H9 (cell line): ENCODE results near the gene RAD54L. TPM values are rescaled to one million over a fixed set of nuclear protein-coding genes. Genes with fewer than 3 reads are reported as not detected.
A peak's percentile ranks its signal among the peaks of the same experiment; 100 is the strongest.

Source experiments
- DNase-seq: peaks from one replicate; pipeline ENCODE4 v3.0.0-alpha.2; 2017
- H2AFZ ChIP-seq: one replicate; pipeline ENCODE4 v1.6.1; 2013; ENCODE audit warnings: mild to moderate bottlenecking, low read length, control low read depth, moderate library complexity
- H2AK5ac ChIP-seq: 2 replicates; pipeline ENCODE4 v1.6.1; 2013; ENCODE audit warnings: low read length, control low read depth, mixed read lengths; ENCODE audit not compliant: insufficient read length
- H2BK120ac ChIP-seq: one replicate; pipeline ENCODE4 v1.6.1; 2013; ENCODE audit warnings: low read depth, mild to moderate bottlenecking, low read length, control low read depth, inconsistent platforms; ENCODE audit not compliant: poor library complexity, severe bottlenecking
- H2BK12ac ChIP-seq: 2 replicates; pipeline ENCODE4 v1.6.1; 2013; ENCODE audit warnings: low read length, control low read depth, mixed read lengths, low read depth; ENCODE audit not compliant: insufficient read length
- H2BK15ac ChIP-seq: 2 replicates; pipeline ENCODE4 v1.6.1; 2013; ENCODE audit warnings: low read depth, low read length, control low read depth
- H2BK20ac ChIP-seq: one replicate; pipeline ENCODE4 v1.6.1; 2013; ENCODE audit warnings: low read depth, mild to moderate bottlenecking, low read length, control low read depth, inconsistent platforms; ENCODE audit not compliant: poor library complexity, severe bottlenecking
- H2BK5ac ChIP-seq: 2 replicates; pipeline ENCODE4 v1.6.1; 2013; ENCODE audit warnings: low read length, control low read depth, mixed read lengths; ENCODE audit not compliant: insufficient read length
- H3K14ac ChIP-seq: 2 replicates; pipeline ENCODE4 v1.6.1; 2013; ENCODE audit warnings: low read length, control low read depth; ENCODE audit not compliant: insufficient read depth
- H3K18ac ChIP-seq: 2 replicates; pipeline ENCODE4 v1.6.1; 2013; ENCODE audit warnings: low read depth, mild to moderate bottlenecking, mixed read lengths, low read length, control low read depth; ENCODE audit not compliant: insufficient read length
- H3K23ac ChIP-seq: 2 replicates; pipeline ENCODE4 v1.6.1; 2013; ENCODE audit warnings: low read length, control low read depth, mixed read lengths, low read depth; ENCODE audit not compliant: insufficient read length
- H3K23me2 ChIP-seq: 2 replicates; pipeline ENCODE4 v1.6.1; 2013; ENCODE audit warnings: low read depth, mild to moderate bottlenecking, mixed read lengths, low read length, control low read depth; ENCODE audit not compliant: insufficient read length, poor library complexity, severe bottlenecking
- H3K27ac ChIP-seq: 2 replicates; pipeline ENCODE4 v1.5.1; 2013; ENCODE audit warnings: low read length, control low read depth, mixed read lengths, low read depth; ENCODE audit not compliant: insufficient read length
- H3K27me3 ChIP-seq: 2 replicates; pipeline ENCODE4 v1.6.1; 2013; ENCODE audit warnings: low read length, control low read depth, inconsistent platforms; ENCODE audit not compliant: insufficient read depth
- H3K4ac ChIP-seq: 2 replicates; pipeline ENCODE4 v1.6.1; 2013; ENCODE audit warnings: low read depth, mild to moderate bottlenecking, control low read depth, inconsistent platforms, low read length, moderate library complexity
- H3K4me1 ChIP-seq: 2 replicates; pipeline ENCODE4 v1.6.1; 2013; ENCODE audit warnings: low read length, control low read depth, inconsistent platforms; ENCODE audit not compliant: insufficient read depth
- H3K4me2 ChIP-seq: 2 replicates; pipeline ENCODE4 v1.6.1; 2013; ENCODE audit warnings: low read length, control low read depth, mixed read lengths; ENCODE audit not compliant: insufficient read length, insufficient read depth
- H3K56ac ChIP-seq: 2 replicates; pipeline ENCODE4 v1.6.1; 2013; ENCODE audit warnings: low read depth, mild to moderate bottlenecking, mixed read lengths, low read length, control low read depth; ENCODE audit not compliant: insufficient read length
- H3K79me1 ChIP-seq: 2 replicates; pipeline ENCODE4 v1.6.1; 2013; ENCODE audit warnings: low read depth, mild to moderate bottlenecking, moderate library complexity, low read length, control low read depth, inconsistent platforms; ENCODE audit not compliant: insufficient read depth, poor library complexity, severe bottlenecking
- H3K79me2 ChIP-seq: 2 replicates; pipeline ENCODE4 v1.6.1; 2013; ENCODE audit warnings: low read length, control low read depth, inconsistent platforms; ENCODE audit not compliant: insufficient read depth
- H3K9ac ChIP-seq: 2 replicates; pipeline ENCODE4 v1.6.1; 2013; ENCODE audit warnings: low read length, control low read depth, mixed read lengths; ENCODE audit not compliant: insufficient read length; ENCODE audit errors: extremely low read depth
- H3K9me3 ChIP-seq: one replicate; pipeline ENCODE4 v1.6.1; 2013; ENCODE audit warnings: low read depth, low read length, inconsistent platforms; ENCODE audit not compliant: control insufficient read depth
- H3T11ph ChIP-seq: one replicate; pipeline ENCODE4 v1.6.1; 2013; ENCODE audit warnings: mild to moderate bottlenecking, low read length, control low read depth, inconsistent platforms
- H4K20me1 ChIP-seq: one replicate; pipeline ENCODE4 v1.6.1; 2013; ENCODE audit not compliant: control insufficient read depth, insufficient read length, insufficient read depth
- H4K5ac ChIP-seq: 2 replicates; pipeline ENCODE4 v1.6.1; 2013; ENCODE audit warnings: low read depth, mild to moderate bottlenecking, mixed read lengths, low read length, control low read depth; ENCODE audit not compliant: insufficient read length
- H4K8ac ChIP-seq: replicated peaks from 2 replicates; pipeline ENCODE4 v1.6.1; 2013; ENCODE audit warnings: low read length, control low read depth, mixed read lengths, low read depth; ENCODE audit not compliant: insufficient read length
- H4K91ac ChIP-seq: 2 replicates; pipeline ENCODE4 v1.6.1; 2013; ENCODE audit warnings: low read depth, mild to moderate bottlenecking, moderate library complexity, mixed read lengths, low read length, control low read depth; ENCODE audit not compliant: insufficient read length
- H3K27ac Mint-ChIP-seq, 3 experiments: 2 replicates in 2 of 3; 3 replicates in 1 of 3; pipeline ENCODE4 v1.8.0; 2020 to 2021; ENCODE audit warnings: mixed read lengths in 3 of 3, mild to moderate bottlenecking in 1 of 3, moderate library complexity in 1 of 3
- H3K27me3 Mint-ChIP-seq: 2 replicates; pipeline ENCODE4 v1.8.0; 2021; ENCODE audit warnings: low read depth, mild to moderate bottlenecking, moderate library complexity, mixed read lengths
- H3K36me3 Mint-ChIP-seq, 3 experiments: 2 replicates in 2 of 3; 3 replicates in 1 of 3; pipeline ENCODE4 v1.8.0; 2020 to 2021; ENCODE audit warnings: low read depth in 3 of 3, mixed read lengths in 3 of 3; ENCODE audit not compliant: insufficient read depth in 1 of 3
- H3K4me1 Mint-ChIP-seq, 2 experiments: 2 replicates each; pipeline ENCODE4 v1.8.0; 2020; ENCODE audit warnings: mixed read lengths in 2 of 2
- H3K4me3 Mint-ChIP-seq, 2 experiments: 2 replicates in 1 of 2; 3 replicates in 1 of 2; pipeline ENCODE4 v1.8.0; 2020 to 2021; ENCODE audit warnings: mild to moderate bottlenecking in 2 of 2, mixed read lengths in 2 of 2, moderate library complexity in 1 of 2
- H3K9me3 Mint-ChIP-seq, 2 experiments: 2 replicates in 1 of 2; 3 replicates in 1 of 2; pipeline ENCODE4 v1.8.0; 2020; ENCODE audit warnings: mild to moderate bottlenecking in 2 of 2, mixed read lengths in 2 of 2, moderate library complexity in 1 of 2
- WGBS: extraction: QIAGEN DNeasy Blood & Tissue Kit; methylation state at CpG from one replicate; pipeline ENCODE4 v1.1.7; 2013; ENCODE audit warnings: missing lambda C conversion rate, low lambda C conversion rate, mixed read lengths; ENCODE audit not compliant: insufficient read length; ENCODE audit errors: extremely low coverage; 5-methylcytosine and 5-hydroxymethylcytosine counted together
- total RNA-seq: library from RNA; stranded (reverse); gene quantifications from 2 replicates; pipeline ENCODE4 v1.2.1, GENCODE V29; 2021
- TF ChIP-seq, protein P1 (sequence below): fragments of 200-600 bp; sonication (generic); conservative IDR thresholded peaks from 3 replicates; pipeline ENCODE4 v1.8.0; 2021; ENCODE audit warnings: antibody characterized with exemption, mild to moderate bottlenecking

RAD54L gene
- total RNA-seq, 1 experiment from 2014 or later: 43.4 TPM

DNA sequence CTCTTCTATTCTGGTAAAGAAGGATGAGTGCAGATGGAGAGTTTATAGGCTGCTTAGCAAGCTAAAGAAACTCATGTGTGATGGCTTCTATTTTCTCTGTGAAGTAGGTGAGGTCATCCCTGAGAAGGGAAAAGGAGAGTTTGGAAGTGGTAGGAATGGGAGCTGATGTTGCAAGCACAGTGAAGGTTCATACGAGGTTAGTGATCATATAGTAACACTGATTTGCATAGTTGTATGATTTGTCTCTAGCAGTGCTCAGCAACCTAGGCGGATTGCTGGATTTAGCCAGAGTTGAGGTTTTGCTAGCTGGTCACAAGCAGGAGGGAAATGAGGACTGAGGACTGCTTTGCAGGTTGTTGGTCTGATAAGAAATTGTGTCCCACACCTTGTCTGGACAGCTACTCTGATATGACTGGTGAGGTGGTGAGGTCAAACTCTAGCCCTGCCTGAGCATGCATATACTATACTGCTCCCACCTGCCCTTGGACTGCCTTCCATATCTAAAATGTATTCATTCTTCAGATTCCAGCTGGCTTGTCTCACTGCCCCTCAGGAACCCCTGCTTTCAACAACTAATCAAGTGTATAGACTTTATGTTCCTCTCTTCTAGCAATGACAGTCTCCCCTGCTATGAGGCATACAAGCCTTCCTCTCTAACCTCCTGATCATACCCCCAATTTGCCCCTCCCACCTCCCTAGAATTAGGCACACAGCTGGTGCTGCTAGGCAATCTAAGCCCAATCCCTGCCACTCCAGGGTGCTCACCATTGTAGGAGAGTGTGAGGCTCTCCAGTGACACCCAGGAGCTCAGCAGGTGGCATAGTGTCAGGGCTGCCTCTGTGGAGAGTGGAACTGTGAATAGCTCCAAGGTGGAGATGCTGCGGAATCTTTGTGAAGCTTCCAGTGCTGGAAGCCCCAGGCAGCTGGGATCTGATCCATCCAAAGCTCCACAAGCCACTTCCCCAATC is 37.3 kb downstream of the RAD54L start:
- Histone ChIP-seq H2BK12ac (no peak overlapping the region), H3K9me3 (no peaks in the 10 kb centered on the region), H3K18ac (no peak overlapping the region), H2BK5ac (no peak overlapping the region), H4K8ac (no peak overlapping the region), H3K79me2 (no peaks in the 10 kb centered on the region), H2BK15ac (no peak overlapping the region), H3K4me1 (no peaks in the 10 kb centered on the region), H3K23me2 (no peaks in the 10 kb centered on the region), H3K27ac (no peak overlapping the region), H3K56ac (no peak overlapping the region), H4K91ac (peak overlapping the region; percentile 19), H3K27me3 (no peaks in the 10 kb centered on the region), H3K79me1 (no peaks in the 10 kb centered on the region), H2BK120ac (no peak overlapping the region), H3K4me2 (no peak overlapping the region), H3K4ac (no peak overlapping the region), H3K9ac (no peak overlapping the region), H4K20me1 (no peaks in the 10 kb centered on the region), H4K5ac (no peak overlapping the region), H3K14ac (no peak overlapping the region), H2AFZ (no peak overlapping the region), H2AK5ac (no peak overlapping the region), H3T11ph (no peak overlapping the region), H2BK20ac (no peak overlapping the region), H3K23ac (no peak overlapping the region)
- no CpG with 5 or more reads among the region's 3 CpGs for WGBS
- Mint-ChIP-seq H3K4me1 (peaks cover 0 to 13% of the 10 kb centered on the region in 2 experiments; a peak in 2 of 4 replicates), H3K4me3 (no peak overlapping the region; a peak in 1 of 5 replicates), H3K27me3 (no peaks in the 10 kb centered on the region; the same call in 1 of the 2 replicates), H3K36me3 (peaks cover 23 to 66% (median 64%) of the 10 kb centered on the region in 3 experiments; a peak in 6 of 7 replicates), H3K9me3 (no peaks in the 10 kb centered on the region), H3K27ac (peak overlapping the region; percentile 68 to 85 (median 73); a peak in 6 of 7 replicates)
- DNase-seq: no peak
- TF ChIP-seq, protein P1, sequence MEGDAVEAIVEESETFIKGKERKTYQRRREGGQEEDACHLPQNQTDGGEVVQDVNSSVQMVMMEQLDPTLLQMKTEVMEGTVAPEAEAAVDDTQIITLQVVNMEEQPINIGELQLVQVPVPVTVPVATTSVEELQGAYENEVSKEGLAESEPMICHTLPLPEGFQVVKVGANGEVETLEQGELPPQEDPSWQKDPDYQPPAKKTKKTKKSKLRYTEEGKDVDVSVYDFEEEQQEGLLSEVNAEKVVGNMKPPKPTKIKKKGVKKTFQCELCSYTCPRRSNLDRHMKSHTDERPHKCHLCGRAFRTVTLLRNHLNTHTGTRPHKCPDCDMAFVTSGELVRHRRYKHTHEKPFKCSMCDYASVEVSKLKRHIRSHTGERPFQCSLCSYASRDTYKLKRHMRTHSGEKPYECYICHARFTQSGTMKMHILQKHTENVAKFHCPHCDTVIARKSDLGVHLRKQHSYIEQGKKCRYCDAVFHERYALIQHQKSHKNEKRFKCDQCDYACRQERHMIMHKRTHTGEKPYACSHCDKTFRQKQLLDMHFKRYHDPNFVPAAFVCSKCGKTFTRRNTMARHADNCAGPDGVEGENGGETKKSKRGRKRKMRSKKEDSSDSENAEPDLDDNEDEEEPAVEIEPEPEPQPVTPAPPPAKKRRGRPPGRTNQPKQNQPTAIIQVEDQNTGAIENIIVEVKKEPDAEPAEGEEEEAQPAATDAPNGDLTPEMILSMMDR: no peak
